Measurements from ENCODE around the gene PNCK. TPM values are rescaled to one million over a fixed set of nuclear protein-coding genes. Genes with fewer than 3 reads are reported as not detected.
A peak's percentile ranks its signal among the peaks of the same experiment; 100 is the strongest.

PNCK gene
- total and polyA plus RNA-seq, 4 donors: 0.44 to 0.77 (median 0.67) TPM

DNA sequence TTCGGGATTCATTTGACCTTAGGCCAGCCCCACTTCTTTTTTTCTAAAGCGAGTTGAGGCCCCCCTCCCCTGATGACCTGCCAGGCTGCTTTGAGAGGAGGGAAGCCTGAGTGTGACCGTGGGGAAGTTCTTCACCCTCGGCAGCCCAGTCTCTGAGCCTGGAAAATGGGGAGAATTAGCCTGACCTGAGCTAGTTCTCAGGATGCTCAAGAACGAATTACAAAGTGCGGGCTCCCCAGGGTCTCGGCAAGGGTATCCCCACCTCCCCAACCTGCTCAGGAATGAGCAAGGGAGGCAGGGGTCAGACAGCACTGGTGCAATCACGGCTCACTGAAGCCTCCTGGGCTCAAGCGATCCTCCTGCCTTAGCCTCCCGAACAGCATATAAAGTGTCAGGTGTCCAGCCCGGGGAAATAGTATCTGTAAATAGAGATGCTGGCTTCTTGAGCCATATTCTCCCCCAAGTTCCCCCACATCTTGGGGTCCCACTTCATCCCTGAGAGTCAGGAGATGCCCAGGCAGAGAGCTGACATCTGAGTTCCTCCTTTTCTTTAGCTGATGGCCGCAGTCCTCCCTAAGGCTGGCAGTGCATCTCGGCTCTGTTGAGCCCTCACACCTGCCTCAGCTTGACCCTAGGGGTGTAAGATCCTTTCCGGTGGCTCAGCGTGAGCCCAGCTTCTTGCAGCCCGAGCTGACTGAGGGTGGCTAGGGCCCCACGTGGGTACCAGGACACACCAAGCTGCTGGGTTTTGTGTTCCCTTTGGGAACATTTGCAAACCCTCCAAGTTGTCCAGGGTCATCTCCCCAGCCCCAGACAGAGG is 25.0 kb downstream of the PNCK start:
- H3K4me1 ChIP-seq (ENCODE audit: control insufficient read depth in 5 of 5, insufficient read depth in 5 of 5, low read length in 5 of 5): peaks cover 0 to 3% (median under 1%) of the 10 kb centered on the region in 5 donors
- 71 to 74% methylated on average over 14 to 17 of the region's 17 CpGs for WGBS, 2 donors

DNA sequence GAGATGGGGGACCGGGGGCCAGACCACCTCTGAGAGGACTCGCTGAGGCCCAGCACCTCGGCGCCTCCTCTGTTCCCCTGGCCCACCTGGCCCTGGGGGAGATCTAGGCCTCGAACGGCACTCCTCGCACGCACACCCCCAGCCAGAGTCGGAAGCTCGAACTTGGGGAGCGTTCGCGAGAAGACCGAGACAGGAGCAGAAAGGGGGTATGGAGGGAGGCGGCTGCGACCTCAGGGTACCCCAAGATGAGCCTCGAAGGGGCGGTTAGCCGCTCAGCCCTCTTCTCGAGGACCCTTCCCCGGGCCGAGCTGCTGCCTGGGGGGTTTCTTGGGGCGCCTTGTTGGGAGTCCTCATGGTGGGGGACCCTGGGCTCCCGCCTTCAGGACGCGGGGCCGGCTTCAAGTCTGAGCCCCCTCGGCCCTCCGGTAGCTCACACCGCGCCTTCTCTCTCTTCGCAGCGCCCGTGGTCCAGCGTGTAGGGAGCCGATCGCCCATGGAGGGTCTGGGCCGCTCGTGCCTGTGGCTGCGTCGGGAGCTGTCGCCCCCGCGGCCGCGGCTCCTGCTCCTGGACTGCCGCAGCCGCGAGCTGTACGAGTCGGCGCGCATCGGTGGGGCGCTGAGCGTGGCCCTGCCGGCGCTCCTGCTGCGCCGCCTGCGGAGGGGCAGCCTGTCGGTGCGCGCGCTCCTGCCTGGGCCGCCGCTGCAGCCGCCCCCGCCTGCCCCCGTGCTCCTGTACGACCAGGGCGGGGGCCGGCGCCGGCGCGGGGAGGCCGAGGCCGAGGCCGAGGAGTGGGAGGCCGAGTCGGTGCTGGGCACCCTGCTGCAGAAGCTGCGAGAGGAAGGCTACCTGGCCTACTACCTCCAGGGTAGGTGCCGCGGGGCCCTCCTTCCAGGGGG is 25.9 kb downstream of the PNCK start:
- H3K36me3 ChIP-seq (ENCODE audit: control insufficient read depth in 4 of 4, insufficient read depth in 4 of 4, low read length in 4 of 4): no peaks in the 10 kb centered on the region
- peaks cover 0 to 3% (median 2%) of the 10 kb centered on the region in 5 donors for H3K4me1 ChIP-seq (ENCODE audit: control insufficient read depth in 5 of 5, insufficient read depth in 5 of 5, low read length in 5 of 5)
- no peak overlapping the region for H3K4me3 ChIP-seq
- TF ChIP-seq, protein P1, sequence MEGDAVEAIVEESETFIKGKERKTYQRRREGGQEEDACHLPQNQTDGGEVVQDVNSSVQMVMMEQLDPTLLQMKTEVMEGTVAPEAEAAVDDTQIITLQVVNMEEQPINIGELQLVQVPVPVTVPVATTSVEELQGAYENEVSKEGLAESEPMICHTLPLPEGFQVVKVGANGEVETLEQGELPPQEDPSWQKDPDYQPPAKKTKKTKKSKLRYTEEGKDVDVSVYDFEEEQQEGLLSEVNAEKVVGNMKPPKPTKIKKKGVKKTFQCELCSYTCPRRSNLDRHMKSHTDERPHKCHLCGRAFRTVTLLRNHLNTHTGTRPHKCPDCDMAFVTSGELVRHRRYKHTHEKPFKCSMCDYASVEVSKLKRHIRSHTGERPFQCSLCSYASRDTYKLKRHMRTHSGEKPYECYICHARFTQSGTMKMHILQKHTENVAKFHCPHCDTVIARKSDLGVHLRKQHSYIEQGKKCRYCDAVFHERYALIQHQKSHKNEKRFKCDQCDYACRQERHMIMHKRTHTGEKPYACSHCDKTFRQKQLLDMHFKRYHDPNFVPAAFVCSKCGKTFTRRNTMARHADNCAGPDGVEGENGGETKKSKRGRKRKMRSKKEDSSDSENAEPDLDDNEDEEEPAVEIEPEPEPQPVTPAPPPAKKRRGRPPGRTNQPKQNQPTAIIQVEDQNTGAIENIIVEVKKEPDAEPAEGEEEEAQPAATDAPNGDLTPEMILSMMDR (IDR thresholded peaks at IDR 0.05; ENCODE audit: control extremely low read depth, extremely low read depth): no peak
- peaks cover 26 to 47% (median 34%) of the 10 kb centered on the region in 3 donors for H3K27me3 ChIP-seq (ENCODE audit: control insufficient read depth in 3 of 3, insufficient read depth in 3 of 3, low read length in 2 of 3)
- no peak for ATAC-seq (ENCODE audit: insufficient read depth, low FRiP score)
- peak in 1 of 3 donors; percentile 15 for DNase-seq
- 9 to 37% methylated on average over 30 to 85 of the region's 85 CpGs for WGBS, 2 donors
- no peak overlapping the region for H3K9ac ChIP-seq (ENCODE audit: insufficient read depth in 1 of 2, low read length in 2 of 2)
- H3K27ac ChIP-seq (ENCODE audit: low read depth in 1 of 2, low read length in 1 of 2): no peak overlapping the region
- peaks cover 0 to 19% (median 0%) of the 10 kb centered on the region in 4 donors for H3K9me3 ChIP-seq (ENCODE audit: control insufficient read depth in 4 of 4, insufficient read depth in 3 of 4, low read length in 3 of 4)

More for the DNA sequence above, 25.0 kb downstream of the PNCK start:
- no peaks in the 10 kb centered on the region for H3K36me3 ChIP-seq (ENCODE audit: control insufficient read depth in 4 of 4, insufficient read depth in 4 of 4, low read length in 4 of 4)
- TF ChIP-seq, protein P1 (IDR thresholded peaks at IDR 0.05; ENCODE audit: control extremely low read depth, extremely low read depth): no peak
- H3K4me3 ChIP-seq: no peak overlapping the region
- ATAC-seq (ENCODE audit: insufficient read depth, low FRiP score) (no peak), DNase-seq (peak in 1 of 3 donors; percentile 10)
- no peak overlapping the region for H3K9ac ChIP-seq (ENCODE audit: insufficient read depth in 1 of 2, low read length in 2 of 2)
- H3K27ac ChIP-seq (ENCODE audit: low read depth in 1 of 2, low read length in 1 of 2): no peak overlapping the region
- peaks cover 21 to 39% (median 31%) of the 10 kb centered on the region in 3 donors for H3K27me3 ChIP-seq (ENCODE audit: control insufficient read depth in 3 of 3, insufficient read depth in 3 of 3, low read length in 2 of 3)
- peaks cover 0 to 19% (median under 1%) of the 10 kb centered on the region in 4 donors for H3K9me3 ChIP-seq (ENCODE audit: control insufficient read depth in 4 of 4, insufficient read depth in 3 of 4, low read length in 3 of 4)

DNA sequence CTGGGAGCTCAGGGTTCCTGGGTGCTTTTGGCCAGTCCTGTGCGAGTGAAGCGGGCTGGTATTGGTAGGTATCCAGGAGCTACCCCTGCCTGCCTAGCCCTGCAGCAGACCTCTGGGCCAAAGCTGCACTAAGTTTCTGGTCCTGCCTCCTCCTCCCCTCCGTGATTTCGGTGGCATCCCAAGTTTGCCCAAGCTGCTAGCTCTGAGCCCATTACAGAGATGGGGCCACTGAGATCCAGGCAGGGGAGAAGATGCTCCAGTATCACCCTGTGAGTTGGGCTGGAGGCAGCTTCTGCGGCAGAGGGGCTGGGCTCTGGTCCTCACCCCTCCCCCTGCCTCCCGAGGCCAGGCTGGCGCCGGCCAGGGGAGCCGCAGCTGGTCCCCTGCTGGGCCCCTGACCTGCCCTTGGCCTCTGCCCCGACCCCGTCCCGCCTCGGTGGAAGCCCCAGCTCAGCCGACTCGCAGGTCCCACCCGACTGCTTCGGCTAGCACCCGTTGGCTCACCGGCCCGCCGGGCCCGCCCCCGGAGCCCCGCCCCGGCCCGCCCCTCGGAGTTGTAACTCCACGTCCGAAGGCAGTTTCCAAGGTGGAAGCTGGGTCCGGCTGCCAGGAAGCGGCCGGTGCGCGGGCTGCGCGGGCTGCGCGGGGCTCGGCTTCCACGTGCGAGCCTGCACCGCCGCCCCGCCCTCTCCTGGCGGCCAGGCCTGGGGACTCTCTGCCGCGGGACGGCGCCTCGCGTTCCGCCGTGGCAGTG is 26.8 kb downstream of the PNCK start, which contains the start of gene DUSP9:
DUSP9 (plus strand) TSS at position 584 of the 754 bp plus-strand sequence. CDS start 751 bp downstream, outside the sequence.
- DNase-seq: peak in 1 of 3 donors; percentile 36
- Histone ChIP-seq H3K9ac (ENCODE audit: insufficient read depth in 1 of 2, low read length in 2 of 2) (no peak within 1 kb of the TSS), H3K4me1 (ENCODE audit: control insufficient read depth in 5 of 5, insufficient read depth in 5 of 5, low read length in 5 of 5) (peaks cover 0 to 4% (median 3%) of the 10 kb centered on the region in 5 donors), H3K9me3 (ENCODE audit: control insufficient read depth in 4 of 4, insufficient read depth in 3 of 4, low read length in 3 of 4) (peaks cover 0 to 17% (median 0%) of the 10 kb centered on the region in 4 donors), H3K4me3 (no peak within 1 kb of the TSS), H3K27ac (ENCODE audit: low read depth in 1 of 2, low read length in 1 of 2) (no peak within 1 kb of the TSS), H3K27me3 (ENCODE audit: control insufficient read depth in 3 of 3, insufficient read depth in 3 of 3, low read length in 2 of 3) (peaks cover 26 to 51% (median 35%) of the 10 kb centered on the region in 3 donors), H3K36me3 (ENCODE audit: control insufficient read depth in 4 of 4, insufficient read depth in 4 of 4, low read length in 4 of 4) (no peaks in the 10 kb centered on the region)
- TF ChIP-seq, protein P1 (IDR thresholded peaks at IDR 0.05; ENCODE audit: control extremely low read depth, extremely low read depth): no peak
- WGBS, 2 donors: 1 to 31% methylated on average over 25 to 53 of the region's 53 CpGs
- ATAC-seq (ENCODE audit: insufficient read depth, low FRiP score): peak; percentile 21
